NCI-H2196 treated with DMSO at 0.1 percent for 48 hours (cell line): ENCODE measurements around the gene FUT8.

Experiments used
- DNase-seq: peaks from one replicate; lab custom pipeline; 2025; ENCODE audit not compliant: unreplicated experiment; lab: John Stamatoyannopoulos, UW

FUT8 gene

DNA sequence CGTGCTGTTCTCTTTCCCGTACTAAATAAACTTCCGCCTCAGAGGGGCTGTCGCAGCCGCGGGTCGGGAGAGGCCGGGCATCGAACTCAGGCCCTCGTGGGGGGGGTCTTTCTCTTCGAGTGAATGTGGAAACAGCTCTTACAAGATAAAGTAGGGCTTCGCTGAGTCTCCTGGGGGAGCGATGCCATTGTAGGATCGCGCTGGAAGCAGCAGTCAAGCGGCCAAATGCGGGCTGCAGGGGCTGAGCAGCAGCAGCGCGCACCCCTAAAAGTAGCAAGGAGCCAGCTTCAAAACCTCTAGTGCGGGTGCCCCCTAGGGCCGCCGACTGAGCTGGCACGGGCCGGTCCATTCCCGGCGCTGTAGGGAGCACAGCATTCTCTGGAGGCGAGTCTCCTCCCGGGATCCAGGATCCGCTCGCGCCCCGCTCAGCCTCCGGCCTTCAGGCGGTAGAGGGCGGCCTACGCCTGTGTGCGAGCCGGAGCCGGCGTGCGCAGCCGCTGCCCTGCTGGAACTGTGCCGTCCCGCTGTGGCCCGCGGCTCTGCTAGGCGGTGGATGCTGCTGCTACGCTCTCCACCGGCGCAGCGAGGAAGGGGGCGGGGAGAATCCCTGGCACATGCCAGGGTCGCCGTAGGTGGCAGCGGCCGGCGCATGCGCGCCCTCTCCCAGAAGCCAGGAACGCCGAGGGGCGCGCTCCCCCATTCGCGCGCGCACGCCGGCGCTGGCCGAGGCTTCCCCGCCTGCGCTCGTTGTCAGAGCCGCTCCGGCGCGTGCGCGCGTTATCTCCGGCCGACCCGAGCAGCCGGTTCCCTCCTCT is at the start of gene FUT8:
FUT8 (plus strand) TSS at position 699 of the 815 bp plus-strand sequence. CDS start 148,834 bp downstream, outside the sequence.
- DNase-seq: peak; percentile 94

DNA sequence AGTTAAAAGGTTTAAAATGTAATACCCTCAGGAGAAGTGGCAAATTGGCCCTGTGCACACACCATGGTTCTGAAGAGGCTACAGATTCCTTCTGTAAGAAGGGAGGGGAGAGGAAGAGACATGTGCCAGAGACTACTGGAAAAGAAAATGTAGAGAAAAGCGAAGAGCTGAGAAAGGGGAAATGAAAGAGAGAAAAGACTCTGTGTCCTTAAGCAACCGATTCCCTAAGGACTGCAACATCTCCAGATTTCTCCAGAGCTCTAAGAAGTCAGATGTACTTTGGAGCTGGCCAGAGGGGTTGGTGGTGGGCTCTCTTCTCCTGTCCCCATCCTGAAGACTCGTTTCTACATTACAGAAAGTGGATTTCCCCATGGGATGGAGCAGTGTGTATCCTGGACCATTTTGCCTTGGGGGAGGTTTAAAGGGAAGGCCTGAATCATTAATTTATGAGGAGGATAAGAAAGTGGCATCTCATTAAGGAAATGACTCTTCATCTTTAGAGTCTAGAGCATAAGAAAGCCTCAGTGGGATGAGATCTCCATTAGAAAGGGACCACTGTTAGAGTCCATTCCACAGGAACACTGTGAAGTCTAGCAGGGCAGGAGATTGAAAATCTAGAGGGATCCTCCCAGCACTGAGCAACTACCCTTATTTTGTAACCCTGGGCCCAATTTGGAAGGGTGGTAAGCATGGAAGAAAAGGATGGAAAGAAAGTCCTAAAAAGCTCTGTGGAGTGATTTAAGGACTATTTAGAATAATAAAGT is 45.5 kb upstream of the FUT8 start:
- DNase-seq: no peak

DNA sequence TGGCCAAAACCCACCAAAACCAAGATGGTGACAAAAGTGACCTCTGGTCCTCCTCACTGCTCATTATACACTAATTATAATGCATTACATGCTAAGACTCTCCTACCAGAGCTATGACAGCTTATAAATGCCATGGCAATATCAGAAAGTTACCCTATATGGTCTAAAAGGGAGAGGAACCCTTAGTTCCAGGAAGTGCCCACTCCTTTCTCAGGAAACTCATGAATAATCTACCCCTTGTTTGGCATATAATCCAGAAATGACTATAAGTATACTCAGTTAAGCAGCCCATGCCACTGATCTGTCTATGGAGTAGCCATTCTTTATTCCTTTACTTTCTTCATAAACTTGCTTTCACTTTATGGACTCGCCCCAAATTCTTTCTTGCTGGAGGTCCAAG is 43.0 kb upstream of the FUT8 start:
- no peak for DNase-seq

DNA sequence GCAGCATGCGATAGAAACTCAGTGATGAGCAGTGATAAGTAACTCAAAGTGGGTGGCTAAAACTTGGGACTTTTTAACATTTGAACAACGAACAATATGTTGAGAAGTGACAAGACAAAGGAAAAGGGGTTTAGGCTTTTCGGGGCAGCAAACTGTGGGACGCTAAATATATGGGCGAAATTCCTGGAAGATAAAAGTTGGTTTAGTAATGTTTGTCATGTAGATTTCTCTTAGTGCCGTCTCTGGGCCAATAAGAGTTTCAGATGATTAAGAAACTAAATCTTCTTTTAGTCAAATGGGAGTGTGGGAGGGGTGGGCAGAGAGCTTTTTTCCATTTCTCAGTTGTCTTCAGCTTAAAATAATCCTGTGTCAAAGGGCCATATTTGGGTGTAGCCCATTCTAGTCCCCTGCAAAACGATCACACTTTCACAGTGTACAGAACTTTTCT is 41.7 kb upstream of the FUT8 start:
- no peak for DNase-seq

DNA sequence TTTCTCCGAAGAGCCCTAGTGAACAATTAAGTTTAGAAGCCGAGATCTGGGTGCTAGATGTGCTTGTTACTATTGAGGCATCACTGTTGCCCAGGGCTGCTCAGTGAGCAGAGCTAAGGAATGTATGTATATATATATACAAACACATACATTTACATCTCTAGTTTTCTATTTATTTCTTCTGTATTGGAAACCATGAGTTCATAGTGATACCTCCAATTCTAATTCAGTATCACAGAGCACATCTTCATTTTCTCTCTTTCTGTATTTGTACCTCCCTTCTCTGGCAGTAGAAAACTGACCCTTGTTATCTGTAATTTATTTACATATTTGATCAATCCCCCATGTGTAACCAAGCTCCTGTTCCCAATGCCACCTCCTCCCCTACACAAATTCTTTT is 40.7 kb upstream of the FUT8 start:
- DNase-seq: no peak

DNA sequence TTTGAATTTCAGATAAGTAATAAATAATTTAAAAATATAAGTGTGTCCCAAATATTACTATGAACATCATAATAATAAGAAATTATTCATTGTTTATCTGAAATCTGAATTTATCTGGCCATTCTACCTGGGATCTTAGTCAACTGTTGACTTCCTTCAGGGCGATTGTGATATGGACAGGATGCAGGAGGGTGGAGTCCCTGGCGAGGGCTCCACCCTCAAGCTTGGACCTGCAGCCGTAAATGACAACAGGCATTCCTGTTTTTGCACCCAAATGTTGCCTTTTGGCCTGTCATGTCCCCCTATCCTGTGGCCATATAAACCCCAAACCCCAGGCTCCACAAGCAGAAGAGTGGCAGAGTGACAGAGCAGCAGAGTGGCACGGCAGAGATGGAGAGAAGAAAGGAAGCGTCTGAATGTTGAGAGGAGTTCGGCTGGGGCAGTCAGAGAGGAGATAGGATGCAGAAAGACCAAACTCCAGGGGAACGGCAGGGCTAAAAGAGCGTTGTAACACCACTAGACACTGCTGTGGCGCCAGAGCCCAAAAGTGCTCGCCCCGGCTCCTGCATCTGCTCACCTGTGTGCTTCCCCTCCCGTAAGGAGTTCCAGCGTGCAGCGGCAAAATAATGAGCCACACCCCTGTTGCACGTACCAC is 39.4 kb upstream of the FUT8 start:
- no peak for DNase-seq

DNA sequence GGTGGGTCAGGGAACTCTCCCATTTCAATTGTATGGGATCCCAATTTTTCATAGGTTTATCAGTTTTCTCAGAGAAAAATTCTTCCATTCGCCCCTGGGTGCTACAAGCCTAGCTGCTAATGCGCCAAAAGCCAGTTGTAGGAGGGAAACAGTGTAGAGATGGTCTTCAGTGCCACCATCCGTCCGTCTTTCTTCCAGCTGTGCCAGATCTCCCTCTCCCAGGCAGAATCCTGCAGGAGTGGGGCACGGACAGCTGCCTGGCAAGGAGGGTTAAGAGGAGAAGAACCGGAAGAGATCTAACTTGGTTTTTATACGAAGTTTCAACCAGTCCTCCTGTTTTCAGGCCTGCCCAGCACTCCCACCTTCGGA is 38.9 kb upstream of the FUT8 start:
- no peak for DNase-seq

DNA sequence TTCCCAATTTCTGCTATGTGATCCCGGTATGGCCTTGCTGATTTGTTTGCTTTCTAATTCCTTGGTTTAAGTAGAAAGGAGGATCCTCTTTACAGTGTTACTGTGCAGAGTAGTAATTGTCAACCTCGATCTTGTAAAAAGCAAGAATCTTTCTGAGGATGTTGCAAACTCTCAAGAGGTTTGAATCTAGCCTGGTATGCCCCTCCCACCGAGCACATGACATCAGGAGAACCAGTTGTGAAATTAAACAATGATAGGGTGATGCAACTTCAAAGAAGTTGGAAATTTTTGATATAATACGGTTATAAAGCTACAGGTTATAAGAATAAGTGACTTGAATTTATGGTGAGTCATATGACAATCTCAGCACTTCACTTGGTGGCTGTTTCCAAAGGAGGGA is 35.0 kb upstream of the FUT8 start:
- no peak for DNase-seq

DNA sequence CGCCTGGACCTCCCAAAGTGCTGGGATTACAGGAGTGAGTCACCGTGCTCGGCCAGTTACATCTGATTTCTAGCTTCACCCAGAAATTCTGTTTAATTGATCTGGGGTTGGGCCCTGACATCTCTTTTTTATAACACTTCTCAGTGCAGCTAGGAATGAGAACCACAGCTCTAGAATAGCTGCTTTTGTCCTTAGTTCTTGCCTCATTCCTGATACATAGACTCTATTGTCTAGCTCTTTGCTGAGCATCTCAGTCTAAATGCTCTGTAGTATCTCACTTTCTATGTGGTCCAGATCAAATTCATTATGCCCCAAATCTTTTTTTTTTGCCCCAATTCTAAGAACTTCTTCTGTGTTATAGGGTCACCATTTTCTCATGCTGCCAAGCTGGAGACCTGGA is 29.9 kb upstream of the FUT8 start:
- DNase-seq: no peak

DNA sequence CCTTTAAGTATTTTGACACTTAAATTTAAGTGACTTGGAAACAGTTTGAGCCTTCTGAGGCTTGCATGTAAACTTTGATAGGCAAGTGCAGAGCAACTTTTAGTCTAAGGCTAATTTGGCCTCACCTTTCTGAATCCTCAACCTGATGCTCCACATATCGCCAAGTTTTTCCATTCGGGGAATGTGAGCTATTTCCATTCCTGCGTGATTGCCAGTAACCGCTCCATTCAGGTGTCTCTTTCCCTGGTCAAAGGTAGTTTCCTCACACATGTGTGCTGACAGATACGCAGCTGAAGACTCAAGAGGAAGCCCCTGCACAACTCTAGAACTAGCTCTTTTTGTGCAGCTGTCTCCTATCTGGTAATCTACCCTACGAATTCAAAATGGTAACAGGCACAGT is 25.4 kb upstream of the FUT8 start:
- no peak for DNase-seq

DNA sequence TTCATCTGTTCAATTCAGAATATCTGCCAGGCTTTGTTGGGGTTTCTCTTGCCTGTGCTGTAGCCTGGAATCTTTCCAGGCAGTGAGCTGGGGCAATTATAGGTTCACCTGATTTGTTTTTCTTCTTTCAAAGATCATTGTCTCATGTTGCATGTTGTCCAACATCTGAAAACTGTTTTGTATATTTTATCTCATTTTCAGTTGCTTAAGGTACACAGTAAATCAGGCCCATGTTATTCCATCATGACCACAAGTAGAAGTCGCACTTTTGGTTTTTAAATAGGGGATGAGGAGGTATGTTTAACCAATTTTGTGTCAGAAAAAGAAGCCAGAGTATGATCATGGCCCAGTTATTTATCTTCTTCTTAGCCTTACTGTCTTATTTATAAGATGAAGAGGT is 24.9 kb upstream of the FUT8 start:
- DNase-seq: no peak

DNA sequence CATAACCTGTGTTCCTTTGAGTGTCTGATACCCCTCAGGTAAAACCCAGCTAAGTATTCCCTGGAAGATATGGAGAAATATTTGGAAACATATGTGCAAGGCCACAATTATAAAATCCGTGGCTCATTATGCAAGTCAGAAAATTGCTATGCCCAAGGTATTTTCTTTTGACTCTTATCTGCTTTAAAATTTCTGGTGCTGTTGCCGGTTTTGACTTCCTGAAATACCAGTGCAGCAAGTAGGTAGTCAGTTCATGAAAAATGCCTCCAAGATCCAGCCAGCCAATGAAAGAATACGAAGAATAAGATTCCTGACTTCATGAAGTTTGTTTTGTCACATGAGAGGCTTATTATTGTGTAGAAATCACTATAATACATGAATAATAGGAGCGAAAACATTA is 20.2 kb upstream of the FUT8 start:
- DNase-seq: no peak

DNA sequence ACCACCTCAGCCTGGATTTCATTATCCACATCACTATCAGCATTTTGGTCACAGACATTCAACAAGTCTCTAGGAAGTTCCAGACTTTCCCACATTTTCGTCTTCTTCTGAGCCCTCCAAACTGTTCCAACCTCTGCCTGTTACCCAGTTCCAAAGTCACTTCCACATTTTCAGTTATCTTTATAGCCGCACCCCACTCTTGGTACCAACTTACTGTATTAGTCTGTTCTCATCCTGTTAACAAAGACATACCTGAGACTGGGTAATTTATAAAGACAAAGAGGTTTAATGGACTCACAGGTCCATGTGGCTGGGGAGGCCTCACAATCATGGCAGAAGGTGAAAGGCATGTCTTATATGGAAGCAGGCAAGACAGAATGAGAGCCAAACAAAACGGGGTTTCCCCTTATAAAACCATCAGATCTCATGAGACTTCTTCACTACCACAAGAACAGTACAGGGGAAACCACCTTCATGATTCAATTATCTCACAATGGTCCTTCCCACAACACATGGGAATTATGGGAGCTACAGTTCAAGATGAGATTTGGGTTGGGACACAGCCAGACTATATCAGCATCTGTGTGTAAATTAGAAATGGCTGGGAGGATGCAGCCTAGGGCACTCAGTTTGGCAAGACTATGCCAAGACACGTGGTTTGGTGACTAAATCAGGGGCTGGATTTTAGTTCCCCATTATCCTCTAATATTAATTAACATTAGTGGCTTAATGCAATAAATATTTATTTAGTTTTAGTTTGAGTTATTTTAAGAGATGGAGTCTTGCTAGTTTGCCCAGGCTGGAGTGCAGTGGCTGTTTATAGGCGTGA is 16.2 kb upstream of the FUT8 start:
- no peak for DNase-seq

DNA sequence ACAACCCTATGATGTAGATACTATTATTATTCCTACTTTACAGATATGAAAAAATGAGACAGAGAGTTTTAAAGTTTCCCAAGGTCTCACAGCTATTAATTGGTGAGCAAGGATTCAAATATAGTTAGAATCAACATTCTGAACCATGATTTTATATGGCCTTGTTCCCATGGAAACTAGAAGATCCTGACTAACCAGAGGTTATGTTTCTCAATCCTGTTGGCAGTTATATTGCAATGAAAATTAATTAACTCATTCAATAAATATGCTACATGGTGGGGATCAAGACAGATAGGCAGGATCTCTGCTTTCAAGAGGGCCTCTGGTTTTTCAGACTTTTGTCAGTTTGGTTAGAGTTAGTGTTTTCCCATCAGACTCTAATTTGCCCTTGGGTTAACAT is 9.3 kb upstream of the FUT8 start:
- no peak for DNase-seq

DNA sequence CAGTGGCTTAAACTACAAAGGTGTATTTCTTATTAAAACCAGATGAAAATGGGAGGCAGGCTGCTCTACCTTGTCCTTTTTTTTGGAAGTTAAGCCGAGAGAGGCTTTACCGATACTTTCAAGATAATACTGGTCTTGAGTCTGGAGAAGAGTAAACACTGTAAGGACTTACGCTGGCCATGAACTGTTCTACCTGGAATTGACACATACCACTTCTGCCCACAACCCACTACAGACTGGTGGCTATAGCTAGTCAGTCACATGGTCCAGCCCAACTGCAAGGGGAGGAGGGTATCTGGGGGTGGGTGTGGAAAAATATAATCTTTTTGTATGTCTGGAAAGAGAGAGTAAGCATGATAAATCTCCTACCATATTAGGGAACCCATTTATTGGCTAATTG is 4.4 kb upstream of the FUT8 start:
- no peak for DNase-seq

DNA sequence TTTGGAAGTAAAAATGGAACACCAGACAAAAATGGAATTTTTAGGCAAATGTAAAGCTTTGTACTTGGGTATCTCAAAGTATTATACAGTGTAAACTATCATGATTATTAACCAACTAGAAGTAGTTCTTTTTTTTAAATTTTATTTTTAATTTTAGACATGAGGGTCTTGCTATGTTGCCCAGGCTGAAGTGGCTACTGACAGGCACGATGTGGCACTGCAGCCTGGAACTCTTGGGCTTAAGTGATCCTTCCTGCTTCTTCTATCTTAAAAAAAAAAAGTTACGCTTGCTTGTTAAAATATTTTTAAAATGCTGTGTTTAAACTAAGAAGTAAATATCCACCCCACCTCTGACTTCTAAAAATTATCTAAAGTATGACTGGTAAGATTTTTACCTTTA is 1.9 kb upstream of the FUT8 start:
- no peak for DNase-seq

DNA sequence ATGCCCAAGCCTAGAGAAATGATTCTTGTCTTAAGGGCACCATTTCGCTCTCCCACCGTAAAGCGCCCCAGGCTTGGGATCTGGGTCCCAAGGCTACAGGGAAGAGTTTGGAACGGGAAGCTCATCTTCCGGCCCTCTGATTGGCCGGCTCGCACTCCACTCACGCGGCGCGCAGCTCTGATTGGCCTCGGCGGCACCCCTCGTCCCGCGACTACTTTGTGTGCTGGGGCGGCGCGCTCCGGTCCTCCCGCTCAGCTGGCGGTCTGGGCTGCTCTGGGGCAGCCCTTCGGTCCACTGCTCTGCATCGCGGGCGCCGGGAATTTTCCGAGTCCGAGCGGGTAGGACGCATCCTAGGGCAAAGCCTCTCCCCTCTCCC is 886 bp upstream of the FUT8 start:
- DNase-seq: peak; percentile 81

DNA sequence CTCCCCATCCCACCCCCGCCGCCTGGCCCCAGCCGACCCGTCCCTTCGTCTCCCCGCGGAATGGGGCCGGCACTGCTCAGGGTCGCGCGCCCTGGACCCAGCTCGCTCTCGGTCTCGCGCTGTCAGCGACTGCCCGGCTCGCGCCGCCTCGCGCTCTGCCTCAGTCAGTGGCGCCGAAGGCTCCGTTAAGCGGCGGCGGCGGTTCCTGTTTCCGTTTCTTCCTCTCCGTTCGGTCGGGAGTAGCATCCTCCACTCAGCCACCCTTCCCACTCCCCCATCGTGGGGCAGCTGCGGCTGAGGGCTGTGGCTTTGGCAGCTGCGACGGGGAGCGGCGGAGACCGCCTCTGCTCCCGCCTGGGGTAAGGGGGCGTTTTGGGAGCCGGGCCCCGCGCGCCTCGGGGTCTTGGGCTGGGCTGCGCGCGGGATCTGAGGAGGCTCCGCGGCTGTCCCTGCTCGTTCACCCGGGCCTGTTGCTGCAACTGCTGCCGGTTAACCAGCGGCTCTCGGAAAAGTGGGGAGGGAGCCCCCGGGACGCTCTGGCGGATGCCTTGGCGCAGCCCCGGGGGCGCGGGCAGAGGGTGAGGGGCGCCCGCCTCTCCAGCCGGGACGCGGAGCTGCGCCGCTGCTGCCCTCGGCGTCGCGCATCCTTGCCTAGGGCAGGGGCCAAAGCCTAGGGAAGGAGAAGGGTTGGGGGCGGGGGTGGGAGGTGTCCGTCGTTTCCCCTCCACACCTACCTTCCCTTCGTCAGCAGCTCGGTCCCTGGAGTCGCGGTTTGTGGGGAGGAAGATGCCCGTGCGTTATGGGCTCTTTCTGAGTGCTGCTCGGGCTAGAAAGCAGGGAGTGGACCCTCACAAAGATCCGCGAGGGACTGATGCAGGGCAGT is 567 bp downstream of the FUT8 start:
- DNase-seq: peak; percentile 80

DNA sequence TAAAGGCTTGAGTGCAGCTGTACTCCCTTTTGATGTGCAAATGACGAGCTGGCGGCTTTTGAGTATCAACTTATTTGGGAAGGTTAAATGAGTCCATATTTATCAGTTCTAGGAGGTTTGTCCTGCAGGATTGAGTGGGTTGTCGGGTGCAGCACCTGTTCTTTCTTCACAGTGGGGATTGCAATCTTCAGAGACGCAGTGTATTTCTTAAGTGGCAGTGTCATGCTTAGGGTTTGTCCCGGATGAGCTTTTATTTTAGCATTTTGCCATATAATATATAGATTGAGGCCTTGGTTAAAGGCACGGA is 1.2 kb downstream of the FUT8 start:
- no peak for DNase-seq

DNA sequence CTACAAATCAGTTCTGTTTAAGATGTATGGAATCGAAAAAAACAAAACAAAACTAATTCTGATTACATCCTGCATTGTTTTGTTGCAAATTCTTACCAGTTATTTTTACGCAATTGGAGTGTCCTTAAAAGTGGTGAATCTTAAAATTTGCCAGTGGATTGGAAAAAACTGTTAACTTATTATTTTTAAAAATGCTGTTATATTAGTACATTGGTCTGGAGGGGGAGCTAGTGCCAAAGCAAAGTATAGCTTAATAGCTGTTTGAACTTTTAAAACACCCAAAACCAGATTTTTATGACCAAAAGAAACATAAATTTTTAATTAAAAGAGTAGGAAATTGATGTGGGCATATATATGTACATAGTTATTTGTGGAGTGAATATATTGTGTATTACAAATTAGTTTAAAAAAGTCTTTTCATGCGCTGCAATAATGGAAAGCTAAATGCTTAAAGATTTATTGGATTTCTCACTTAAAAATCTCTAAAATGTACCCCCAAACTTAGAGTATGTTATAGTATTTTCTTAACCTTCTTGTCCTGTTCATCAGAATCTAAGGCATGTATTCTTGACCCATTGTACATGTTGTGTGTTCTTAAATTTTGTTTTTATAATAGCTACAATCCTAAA is 2.5 kb downstream of the FUT8 start:
- no peak for DNase-seq
